ENCODE results near the gene TPSD1.

GRCh38 chr16:1216296-1216619 is 39.6 kb upstream of the TPSD1 start:
- TF ChIP-seq MAX (CRISPR knock-in tag; IDR thresholded peaks at IDR 0.05) (no peak), REST (IDR thresholded peaks at IDR 0.05; ENCODE audit: borderline replicate concordance) (no peak), REST (CRISPR knock-in tag; IDR thresholded peaks at IDR 0.05; ENCODE audit: low read depth) (no peak), KLF10 (CRISPR knock-in tag; IDR thresholded peaks at IDR 0.05) (no peak), SAP30 (IDR thresholded peaks at IDR 0.05; ENCODE audit: borderline replicate concordance, insufficient read depth, low read depth, low read length, poor library complexity, severe bottlenecking) (no peak), TBP (optimal IDR thresholded peaks at IDR 0.05; ENCODE audit: low read depth, low read length) (no peak), ILK (tag; IDR thresholded peaks at IDR 0.05; ENCODE audit: borderline replicate concordance, low read depth) (no peak), BRD9 (IDR thresholded peaks at IDR 0.05; ENCODE audit: low read depth, partially characterized antibody) (no peak), XRCC3 (IDR thresholded peaks at IDR 0.05) (no peak), POLR2A (conservative IDR thresholded peaks at IDR 0.05) (no peak)
